HFF-Myc (cell line): Measurements from ENCODE around the gene ITSN1.
"Not testable (repeated sequence)": the region's sequence is repeated elsewhere in the genome, so short reads cannot be mapped to it uniquely, and the experiment has no call there.

ENCODE experiments used
- DNase-seq: peaks from one replicate; pipeline ENCODE4 v3.0.0-alpha.2; 2011; ENCODE audit warnings: low read depth; ENCODE audit errors: extremely low read depth
- H3K4me3 ChIP-seq: replicated peaks from 2 replicates; pipeline ENCODE4 v1.5.1; 2011; ENCODE audit warnings: low read depth, mild to moderate bottlenecking, control low read depth, low read length
- TF ChIP-seq, protein P1 (sequence below): IDR thresholded peaks from 2 replicates; pipeline ENCODE4 v1.5.1; 2012; ENCODE audit warnings: mild to moderate bottlenecking, low read depth, low read length, control low read depth; ENCODE audit errors: missing control alignments

The ITSN1 gene

DNA sequence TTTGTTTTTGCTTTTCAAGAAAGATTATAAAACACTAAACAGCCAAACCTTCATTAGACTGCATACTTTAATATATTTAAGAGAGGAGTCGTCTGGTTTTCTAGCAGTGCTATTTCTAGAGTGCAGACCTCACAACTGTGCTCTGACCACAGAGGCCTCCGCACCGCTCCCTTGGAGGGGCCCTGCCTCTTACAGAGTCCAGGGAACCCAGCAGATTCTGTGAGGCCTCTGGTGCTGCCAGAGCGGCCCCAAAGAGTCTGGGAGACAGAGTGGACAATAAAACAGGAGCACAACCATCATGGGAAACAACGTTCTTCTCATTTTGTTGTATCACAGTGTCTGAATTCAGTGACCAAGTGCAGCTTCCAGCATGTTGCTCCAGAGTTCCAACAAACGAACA is 267.5 kb downstream of the ITSN1 start:
- no peak for DNase-seq
- no peak overlapping the region for H3K4me3 ChIP-seq
- TF ChIP-seq, protein P1, sequence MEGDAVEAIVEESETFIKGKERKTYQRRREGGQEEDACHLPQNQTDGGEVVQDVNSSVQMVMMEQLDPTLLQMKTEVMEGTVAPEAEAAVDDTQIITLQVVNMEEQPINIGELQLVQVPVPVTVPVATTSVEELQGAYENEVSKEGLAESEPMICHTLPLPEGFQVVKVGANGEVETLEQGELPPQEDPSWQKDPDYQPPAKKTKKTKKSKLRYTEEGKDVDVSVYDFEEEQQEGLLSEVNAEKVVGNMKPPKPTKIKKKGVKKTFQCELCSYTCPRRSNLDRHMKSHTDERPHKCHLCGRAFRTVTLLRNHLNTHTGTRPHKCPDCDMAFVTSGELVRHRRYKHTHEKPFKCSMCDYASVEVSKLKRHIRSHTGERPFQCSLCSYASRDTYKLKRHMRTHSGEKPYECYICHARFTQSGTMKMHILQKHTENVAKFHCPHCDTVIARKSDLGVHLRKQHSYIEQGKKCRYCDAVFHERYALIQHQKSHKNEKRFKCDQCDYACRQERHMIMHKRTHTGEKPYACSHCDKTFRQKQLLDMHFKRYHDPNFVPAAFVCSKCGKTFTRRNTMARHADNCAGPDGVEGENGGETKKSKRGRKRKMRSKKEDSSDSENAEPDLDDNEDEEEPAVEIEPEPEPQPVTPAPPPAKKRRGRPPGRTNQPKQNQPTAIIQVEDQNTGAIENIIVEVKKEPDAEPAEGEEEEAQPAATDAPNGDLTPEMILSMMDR, result no peak

DNA sequence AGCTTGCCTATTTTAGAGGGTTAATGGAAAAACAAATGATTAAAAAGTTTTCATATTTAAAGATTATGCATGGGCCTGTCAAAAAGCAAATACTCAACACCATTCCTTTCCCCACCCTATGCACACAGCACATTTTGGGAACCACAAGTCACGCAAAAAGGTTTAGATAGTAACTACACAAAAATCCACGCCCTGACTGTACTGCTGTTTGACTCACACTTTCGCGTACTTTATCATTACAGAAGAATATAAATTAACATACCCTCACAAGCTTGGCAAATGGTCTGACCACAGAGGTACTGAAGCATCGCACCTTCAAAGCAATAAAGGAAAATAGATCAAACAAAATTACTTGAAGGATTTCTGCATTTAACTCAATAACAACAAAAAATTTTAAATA is 271.9 kb downstream of the ITSN1 start:
- TF ChIP-seq, protein P1, result no peak
- peak overlapping the region; percentile 98 for H3K4me3 ChIP-seq
- no peak for DNase-seq

DNA sequence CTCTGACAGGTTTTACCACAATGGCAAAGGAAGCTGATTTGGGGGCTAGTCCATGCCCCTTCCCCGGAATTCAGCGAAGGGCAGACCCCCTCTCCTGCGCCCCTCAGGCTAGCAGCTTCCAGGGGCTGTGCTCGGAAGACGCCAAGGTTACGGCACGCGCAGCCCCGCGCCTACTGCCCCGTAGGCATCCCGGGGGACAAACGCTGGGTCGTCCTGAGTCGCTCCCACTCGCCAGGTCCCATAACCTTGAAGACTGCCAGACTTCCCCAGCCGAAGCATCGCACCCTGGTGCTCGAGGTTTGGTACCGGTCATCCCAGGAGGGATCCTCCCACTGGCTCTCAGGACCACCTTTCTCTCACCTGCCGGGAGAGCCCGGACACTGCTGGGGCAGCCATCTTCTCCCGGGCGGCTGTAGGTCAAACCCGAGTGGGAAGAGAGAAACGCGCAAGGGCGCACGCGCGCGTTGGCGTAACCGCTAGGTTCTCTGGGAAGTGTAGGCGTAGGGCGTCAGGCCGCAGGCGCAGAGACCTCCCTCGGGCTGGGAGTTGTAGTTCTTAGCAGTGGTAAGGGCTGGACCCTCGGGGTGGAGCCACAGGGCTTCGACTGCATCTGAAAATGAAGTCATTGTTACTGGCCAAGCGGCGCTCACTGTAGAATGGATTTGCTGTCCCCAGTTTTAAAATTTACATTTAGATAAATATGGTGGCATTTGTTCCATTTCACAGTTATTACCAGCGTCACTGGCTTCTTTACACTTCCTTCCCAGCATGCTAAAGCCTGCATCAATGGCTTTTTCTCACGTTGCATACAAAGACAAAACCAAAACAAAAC is 273.3 kb downstream of the ITSN1 start, which contains the start of gene ATP5PO:
Gene ATP5PO (minus strand): TSS at position 437 of the 832 bp plus-strand sequence. CDS start 41 bp downstream, at position 396.
- H3K4me3 ChIP-seq, result peak within 1 kb of the TSS; percentile 98
- peak; percentile 96 for DNase-seq
- TF ChIP-seq, protein P1, result no peak

DNA sequence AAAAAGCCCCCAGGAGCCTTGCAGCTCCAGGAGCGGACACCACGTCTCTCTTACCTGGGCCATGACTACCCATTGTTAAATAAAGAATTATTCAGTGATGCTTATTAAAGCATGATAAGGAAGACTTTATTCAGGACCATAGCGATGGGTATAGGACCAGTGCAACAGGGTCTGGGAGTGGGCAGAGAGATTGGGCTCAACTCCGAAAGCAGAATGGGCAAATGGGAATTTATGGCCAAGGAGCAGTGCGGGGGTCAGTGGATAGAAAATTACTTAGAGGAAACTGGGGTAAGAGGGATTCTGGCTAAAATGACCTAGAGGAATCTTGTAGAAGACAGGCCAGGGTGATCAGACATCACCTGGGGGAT is 273.9 kb downstream of the ITSN1 start:
- no peak for DNase-seq
- TF ChIP-seq, protein P1, result no peak
- H3K4me3 ChIP-seq, result peak overlapping the region; percentile 98

DNA sequence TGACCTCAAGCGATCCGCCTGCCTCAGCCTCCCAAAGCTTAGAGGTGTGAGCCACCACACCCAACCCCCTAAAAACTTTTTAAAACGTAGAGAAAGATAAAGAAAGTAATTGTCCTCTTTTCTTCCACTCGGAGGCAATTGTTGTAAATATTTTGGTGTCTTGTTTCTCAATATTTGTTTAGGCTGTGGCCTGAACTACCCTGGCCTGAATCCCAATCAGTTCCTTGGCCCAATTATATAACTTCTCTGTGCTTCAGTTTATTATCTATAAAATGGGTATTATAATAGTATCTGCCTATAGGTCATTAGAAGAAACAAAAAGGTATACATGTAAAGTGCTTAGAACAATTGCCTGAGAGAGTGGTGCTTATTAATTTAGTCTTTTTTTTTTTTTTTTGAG is 275.1 kb downstream of the ITSN1 start:
- no peak overlapping the region for H3K4me3 ChIP-seq
- TF ChIP-seq, protein P1, result no peak
- no peak for DNase-seq

DNA sequence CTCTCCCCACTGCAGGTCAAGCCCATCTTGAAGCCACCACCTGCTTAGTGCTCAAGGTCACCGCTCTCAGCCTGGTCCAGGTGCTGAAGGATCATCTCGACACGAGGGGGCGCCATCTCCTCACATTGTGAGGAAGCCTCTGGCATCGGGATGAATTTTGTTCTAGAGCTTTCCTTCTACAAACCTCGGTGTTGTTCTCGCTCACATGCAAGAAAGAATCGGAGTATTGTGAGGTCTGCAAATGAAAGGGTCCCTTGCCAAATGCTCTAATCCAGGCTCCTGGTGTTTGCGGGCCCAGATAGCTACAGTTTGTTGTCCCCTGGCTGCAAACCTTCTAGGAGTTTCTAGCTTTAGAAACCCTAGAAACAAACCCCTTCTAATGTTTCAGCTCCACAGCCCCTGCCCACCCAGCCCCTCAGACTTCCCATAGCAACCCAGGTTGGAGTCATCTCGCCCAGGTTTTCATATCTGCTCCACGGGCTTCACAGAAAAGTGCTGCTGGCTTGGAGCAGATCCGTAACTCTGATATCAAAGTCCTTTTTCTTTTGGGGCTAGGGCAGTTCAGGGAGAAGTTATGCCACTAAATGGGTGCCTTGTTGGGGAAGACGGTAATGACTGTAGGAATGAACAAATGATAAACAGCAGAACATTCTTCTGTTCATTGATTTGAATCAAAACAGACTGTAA is 281.9 kb downstream of the ITSN1 start:
- no peak overlapping the region for H3K4me3 ChIP-seq
- DNase-seq, result peak; percentile 55
- TF ChIP-seq, protein P1, result peak; percentile 87

DNA sequence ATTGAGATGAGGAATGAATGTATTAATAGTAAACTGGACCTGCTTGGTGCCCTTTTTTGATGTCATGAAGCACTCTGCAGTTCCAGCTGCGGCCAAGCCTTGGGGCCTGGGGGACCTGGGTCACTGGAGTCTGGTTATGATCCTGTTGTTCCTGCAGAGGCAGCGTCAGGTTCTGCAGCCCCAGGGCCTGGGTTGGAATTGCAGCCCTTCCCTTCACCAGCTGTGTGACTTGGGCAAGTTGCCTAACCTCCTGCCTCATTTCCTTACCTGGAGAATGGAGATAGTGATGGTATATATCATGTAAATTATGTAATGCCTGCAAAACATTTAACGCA is 282.4 kb downstream of the ITSN1 start:
- H3K4me3 ChIP-seq, result no peak overlapping the region
- no peak for DNase-seq
- TF ChIP-seq, protein P1, result no peak

DNA sequence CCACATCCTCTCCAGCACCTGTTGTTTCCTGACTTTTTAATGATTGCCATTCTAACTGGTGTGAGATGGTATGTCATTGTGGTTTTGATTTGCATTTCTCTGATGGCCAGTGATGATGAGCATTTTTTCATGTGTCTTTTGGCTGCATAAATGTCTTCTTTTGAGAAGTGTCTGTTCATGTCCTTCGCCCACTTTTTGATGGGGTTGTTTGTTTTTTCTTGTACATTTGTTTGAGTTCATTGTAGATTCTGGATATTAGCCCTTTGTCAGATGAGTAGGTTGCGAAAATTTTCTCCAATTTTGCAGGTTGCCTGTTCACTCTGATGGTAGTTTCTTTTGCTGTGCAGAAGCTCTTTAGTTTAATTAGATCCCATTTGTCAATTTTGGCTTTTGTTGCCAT is 283.9 kb downstream of the ITSN1 start:
- DNase-seq, result not testable (repeated sequence)

DNA sequence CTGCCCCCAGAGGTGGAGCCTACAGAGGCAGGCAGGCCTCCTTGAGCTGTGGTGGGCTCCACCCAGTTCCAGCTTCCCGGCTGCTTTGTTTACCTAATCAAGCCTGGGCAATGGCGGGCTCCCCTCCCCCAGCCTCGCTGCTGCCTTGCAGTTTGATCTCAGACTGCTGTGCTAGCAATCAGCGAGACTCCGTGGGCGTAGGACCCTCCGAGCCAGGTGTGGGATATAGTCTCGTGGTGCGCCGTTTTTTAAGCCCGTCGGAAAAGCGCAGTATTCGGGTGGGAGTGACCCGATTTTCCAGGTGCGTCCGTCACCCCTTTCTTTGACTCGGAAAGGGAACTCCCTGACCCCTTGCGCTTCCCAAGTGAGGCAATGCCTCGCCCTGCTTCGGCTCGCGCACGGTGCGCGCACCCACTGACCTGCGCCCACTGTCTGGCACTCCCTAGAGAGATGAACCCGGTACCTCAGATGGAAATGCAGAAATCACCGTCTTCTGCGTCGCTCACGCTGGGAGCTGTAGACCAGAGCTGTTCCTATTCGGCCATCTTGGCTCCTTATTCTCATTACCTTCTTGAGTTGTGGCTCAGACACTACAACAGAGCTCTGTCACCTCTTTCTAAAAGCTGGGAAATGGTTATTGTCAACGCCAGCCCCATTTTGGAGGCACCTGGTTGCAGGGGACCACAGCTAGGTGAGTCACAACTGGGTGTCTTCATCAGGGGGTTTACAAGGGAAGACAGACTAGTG is 288.9 kb downstream of the ITSN1 start:
- DNase-seq, H3K4me3 ChIP-seq: not testable (repeated sequence)

More for the DNA sequence above, 283.9 kb downstream of the ITSN1 start:
- not testable (repeated sequence) for H3K4me3 ChIP-seq
